CD1c-positive myeloid dendritic cell (primary cell): ENCODE data around the gene CCDC178.

Experiments
- DNase-seq: peaks from one replicate; pipeline ENCODE4 v3.0.0-alpha.2; 2016; ENCODE audit errors: extremely low spot score

Gene CCDC178

GRCh38 chr18:33132657-33133056, 307.9 kb downstream of the CCDC178 start:
- no peak for DNase-seq

GRCh38 chr18:33128581-33128980, 311.9 kb downstream of the CCDC178 start:
- DNase-seq: no peak

GRCh38 chr18:33123862-33124518, 316.5 kb downstream of the CCDC178 start:
- no peak for DNase-seq

DNA sequence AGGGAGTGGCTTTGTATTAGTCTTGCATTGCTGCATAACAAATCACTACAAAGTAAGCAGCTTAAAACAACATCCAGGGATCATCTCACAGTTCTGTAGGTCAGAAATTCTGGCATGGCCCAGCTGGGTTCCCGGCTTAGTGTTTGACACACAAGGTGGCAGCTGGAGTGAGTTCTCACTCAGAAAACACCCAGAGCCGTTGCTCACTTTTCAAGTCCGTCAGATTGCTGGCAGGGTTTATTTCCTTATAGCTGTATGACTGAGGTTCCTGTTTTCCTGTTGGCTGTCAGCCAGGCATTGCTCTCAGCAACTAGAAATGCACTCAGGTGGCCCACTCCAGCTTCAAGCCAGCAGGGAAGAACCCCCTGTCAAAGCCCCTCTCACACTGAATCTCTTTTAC, 324.1 kb downstream of the CCDC178 start:
- peak; percentile 44 for DNase-seq

DNA sequence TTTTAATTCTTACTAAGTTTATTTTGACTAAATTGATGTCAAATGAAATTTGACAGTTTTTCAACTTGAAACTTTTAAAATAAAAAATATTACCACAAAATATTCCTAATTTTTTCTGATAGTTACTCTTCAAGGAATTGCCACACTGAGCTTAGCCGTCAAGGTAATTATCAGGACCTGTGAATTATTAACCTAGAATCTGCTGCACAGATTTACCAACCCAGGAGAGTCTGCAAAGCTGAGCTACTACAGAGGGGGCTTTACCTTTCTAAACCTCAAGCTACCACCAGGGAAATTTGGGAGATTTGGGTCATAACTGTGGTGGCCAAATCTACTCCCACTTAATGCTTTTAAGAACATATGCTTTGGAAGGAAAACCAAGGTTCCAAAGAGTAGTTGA, 324.6 kb downstream of the CCDC178 start:
- DNase-seq: no peak

DNA sequence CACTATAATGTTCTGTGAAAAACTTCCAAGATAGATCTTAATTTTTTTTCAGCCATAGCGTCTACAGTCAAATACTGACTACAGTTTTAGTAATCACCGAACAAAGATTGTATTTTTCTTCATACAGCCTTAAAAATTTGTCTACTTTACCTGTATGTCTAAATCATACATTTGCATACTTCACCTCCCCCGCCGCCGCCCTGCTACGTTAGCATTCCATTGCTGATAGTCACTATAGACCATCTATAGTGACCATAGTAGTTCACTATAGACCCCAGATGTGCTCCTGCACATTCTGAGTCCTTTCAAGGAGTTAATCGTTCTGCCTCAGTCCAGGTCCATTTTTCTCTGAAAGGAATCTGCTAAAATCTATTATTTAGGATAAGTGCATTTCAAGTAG, 325.0 kb downstream of the CCDC178 start:
- DNase-seq: no peak

- DNase-seq: no peak
Measured at GRCh38 chr18:33114749-33115148, 325.8 kb downstream of the CCDC178 start.

DNA sequence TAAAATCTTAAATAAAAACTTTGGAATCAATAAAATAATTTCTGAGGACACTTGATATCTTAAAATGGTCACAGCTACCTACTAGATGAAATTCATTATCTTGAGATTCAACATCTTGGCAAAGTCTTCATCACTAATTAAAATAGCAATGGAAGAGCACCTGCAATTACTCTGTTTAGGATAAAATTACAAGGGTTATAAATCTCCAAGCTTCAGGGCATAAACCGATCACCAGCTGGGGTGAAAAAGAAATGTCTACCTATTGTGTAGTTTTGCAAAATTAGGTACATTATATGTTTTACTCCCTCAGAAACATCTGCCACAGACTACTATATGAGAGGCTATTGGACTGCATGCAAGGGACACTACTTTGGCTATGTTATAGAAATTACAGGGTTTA, 327.1 kb downstream of the CCDC178 start:
- DNase-seq: no peak

DNA sequence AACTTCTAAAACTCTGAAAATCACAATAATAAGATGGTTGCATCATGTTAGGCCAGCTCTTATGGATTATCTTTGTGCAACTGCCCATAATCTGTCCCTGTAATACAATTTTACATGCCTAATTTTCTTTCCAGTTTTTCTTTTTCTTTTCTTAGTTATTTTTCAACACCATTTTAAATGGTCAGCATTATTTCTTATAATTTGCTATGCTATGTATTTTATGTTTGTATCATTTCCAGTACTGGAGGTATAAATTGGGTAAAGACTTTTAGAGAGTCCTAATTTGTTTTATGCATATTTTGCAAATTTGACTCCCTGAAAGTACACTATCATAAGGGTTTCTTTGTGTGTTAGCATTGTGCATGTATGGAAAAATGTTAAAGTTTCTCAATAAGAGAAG, 333.0 kb downstream of the CCDC178 start:
- no peak for DNase-seq

GRCh38 chr18:33101316-33101715, 339.2 kb downstream of the CCDC178 start:
- no peak for DNase-seq

GRCh38 chr18:33099626-33100025, 340.9 kb downstream of the CCDC178 start:
- no peak for DNase-seq

DNA sequence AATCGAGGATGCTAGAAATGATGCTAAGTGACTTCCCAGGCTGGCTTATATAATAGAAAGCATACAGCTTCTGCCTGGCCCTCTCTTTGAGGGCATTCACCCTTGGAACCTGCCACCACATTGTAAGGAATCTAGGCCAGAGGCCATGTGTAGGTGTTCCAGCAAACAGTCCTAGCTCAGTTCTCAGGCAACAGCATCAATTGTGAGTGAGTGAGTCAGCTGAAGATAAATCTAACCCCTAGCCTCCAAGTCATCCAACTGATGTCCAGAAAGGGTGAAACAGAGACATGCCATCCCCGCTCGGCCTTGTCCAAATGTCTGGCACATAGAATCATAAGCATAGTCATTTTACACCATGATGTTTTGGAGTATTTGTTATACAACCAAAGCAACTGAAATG, 343.4 kb downstream of the CCDC178 start:
- DNase-seq: no peak

DNA sequence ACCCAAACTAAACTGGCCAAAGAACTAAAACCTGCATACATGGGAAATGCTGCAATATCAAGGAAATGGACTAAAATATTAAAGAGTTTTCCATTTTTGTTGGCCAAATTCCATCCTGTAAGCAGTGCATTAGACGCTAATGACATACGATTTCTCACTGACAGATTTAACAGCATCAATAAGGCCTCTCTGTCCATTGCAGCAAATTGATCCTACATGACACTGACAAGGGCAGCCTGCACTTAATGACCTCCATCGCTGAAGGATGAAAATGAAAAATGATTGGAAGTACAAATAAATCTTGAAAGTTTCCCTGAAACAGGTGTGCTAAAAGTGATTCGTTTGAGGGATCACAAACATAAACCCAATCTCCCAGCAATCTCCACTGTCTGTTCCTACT, 350.1 kb downstream of the CCDC178 start:
- DNase-seq: no peak

DNA sequence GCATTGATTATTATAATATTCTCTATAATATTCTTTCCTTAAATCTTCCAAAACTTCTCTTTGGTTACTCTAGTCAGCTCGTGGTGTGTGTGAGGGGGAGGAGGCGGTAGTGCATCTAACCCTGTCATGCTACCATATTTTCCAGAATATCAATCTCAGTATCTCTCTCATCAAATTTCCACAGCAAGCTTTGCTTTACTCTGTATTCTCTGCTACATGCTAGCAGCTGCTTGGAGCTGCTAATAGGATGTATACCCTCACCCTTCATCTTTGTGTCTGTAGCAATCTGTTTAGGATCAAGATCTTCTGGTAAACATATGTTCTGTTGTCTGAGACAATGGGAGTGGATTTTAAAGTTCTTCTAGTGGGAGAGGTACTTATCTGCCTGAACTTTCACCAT, 363.9 kb downstream of the CCDC178 start:
- DNase-seq: no peak

GRCh38 chr18:33074125-33074524, 366.4 kb downstream of the CCDC178 start:
- DNase-seq: no peak

GRCh38 chr18:33062834-33063364, 377.6 kb downstream of the CCDC178 start:
- no peak for DNase-seq

- no peak for DNase-seq
Measured at GRCh38 chr18:33052886-33053285, 387.6 kb downstream of the CCDC178 start.

- DNase-seq: no peak
Measured at GRCh38 chr18:33051407-33051806, 389.1 kb downstream of the CCDC178 start.

- DNase-seq: no peak
Measured at GRCh38 chr18:33040213-33040612, 400.3 kb downstream of the CCDC178 start.

DNA sequence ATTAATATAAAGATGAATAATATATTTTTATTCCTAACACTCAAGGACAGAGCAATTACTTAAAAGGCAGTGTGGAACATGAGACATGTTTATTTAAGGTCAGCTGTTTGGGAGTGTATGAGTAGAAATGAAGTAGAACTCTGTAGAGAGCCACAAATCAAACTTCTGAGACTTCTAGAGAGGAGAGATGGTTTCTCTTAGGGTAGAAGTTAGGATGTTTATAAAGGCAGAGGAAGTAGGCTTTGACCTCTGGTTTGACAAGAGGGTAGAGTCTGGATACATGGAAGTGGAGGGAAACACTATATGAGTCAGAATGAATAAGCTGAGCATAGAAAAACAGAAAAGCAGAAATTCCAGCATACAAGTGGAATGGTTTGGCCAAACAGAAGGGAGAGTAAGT, 405.6 kb downstream of the CCDC178 start:
- DNase-seq: no peak

DNA sequence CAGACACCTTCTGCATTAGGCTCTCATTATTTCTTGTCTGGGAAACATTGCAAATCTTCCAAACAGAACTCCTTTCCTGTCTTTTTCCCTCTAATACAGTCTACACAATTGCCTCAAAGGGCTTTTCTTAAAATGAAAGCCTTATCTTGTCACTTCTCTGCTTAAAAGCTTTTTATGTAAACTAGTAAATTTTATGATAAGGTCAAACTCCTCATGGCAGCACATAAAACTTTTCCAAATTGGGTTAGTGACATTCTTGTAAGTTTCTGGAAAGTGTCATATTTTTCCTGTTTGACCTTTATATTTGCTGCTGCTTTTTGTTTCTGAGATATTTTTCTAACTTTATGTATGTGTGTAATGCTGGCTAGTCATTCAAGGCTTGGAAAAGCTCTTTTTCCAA, 406.3 kb downstream of the CCDC178 start:
- DNase-seq: no peak

- DNase-seq: no peak
Measured at GRCh38 chr18:33022370-33022769, 418.2 kb downstream of the CCDC178 start.

DNA sequence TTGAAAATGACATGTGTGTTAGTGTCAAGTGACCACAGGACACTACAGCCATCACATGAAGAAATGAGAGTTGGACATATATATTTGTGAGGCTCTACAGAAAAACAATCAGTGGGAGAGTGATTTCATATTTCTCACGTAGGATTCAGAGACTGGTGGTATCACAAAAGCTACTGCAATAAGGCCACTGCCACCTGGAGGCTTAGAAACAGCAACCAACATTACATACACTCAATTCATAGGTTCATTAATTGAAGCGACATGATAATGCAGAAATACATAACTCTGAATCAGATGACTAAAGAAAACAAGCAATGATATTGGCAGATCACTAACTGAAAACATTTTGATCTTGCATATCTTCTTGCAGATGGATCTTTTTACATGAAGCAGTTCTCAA, 419.6 kb downstream of the CCDC178 start:
- DNase-seq: no peak
